Measurements from ENCODE around the gene VAX1. TPM values are rescaled to one million over a fixed set of nuclear protein-coding genes. Genes with fewer than 3 reads are reported as not detected.
A peak's percentile ranks its signal among the peaks of the same experiment; 100 is the strongest.

VAX1 gene
- total and polyA plus RNA-seq, 2 of the 4 experiments (the other 2 are of a cell fraction) = not detected

- no peak overlapping the region for H3K4me3 ChIP-seq (ENCODE audit: insufficient read depth, low read depth, low read length)
- H3K79me1 ChIP-seq (ENCODE audit: low read depth in 1 of 2, low read length in 2 of 2) = no peaks in the 10 kb centered on the region
- no peaks in the 10 kb centered on the region for H3K36me3 ChIP-seq (ENCODE audit: control insufficient read depth, insufficient read depth, low read length)
- H3K27ac ChIP-seq (ENCODE audit: insufficient read depth, low read length) = no peak overlapping the region
- H3K23ac ChIP-seq (ENCODE audit: low read depth, low read length) = no peak overlapping the region
- peak overlapping the region; percentile 77 for H2AFZ ChIP-seq (replicated peaks; ENCODE audit: low read length, poor library complexity)
- H2BK15ac ChIP-seq (ENCODE audit: low read depth, low read length) = no peak overlapping the region
- dilution Hi-C loops (cut with HindIII; ENCODE audit: low sequenced_read_pairs, unreplicated experiment) = no loop called here
- peaks cover 88% of the 10 kb centered on the region for H3K27me3 ChIP-seq (ENCODE audit: control insufficient read depth, insufficient read depth, low read length)
- ChIA-PET POLR2A (ENCODE audit: unreplicated experiment) (interaction anchor here (0.7 kb wide), 1 partner anchor 9 kb away, joined by 4 read pairs; no protein-coding TSS in a partner anchor), CTCF (interaction anchor here (0.6 to 3.0 kb wide), 6 partner anchors 8 to 1725 kb away, joined by 3 to 12 read pairs (median 6); no protein-coding TSS in a partner anchor)
- TF ChIP-seq POLR2A (IDR thresholded peaks at IDR 0.05; ENCODE audit: low read depth, low read length) = no peak
- no peak for TF ChIP-seq SMC3 (IDR thresholded peaks at IDR 0.05; ENCODE audit: low read depth, low read length)
- TF ChIP-seq NFE2L2 (IDR thresholded peaks at IDR 0.05; ENCODE audit: low read depth, low read length) = no peak
- TF ChIP-seq RAD21 (IDR thresholded peaks at IDR 0.05; ENCODE audit: low read length) = no peak
- TF ChIP-seq MXI1 (IDR thresholded peaks at IDR 0.05; ENCODE audit: borderline replicate concordance, low read depth, low read length) = no peak
- TF ChIP-seq, protein P1, sequence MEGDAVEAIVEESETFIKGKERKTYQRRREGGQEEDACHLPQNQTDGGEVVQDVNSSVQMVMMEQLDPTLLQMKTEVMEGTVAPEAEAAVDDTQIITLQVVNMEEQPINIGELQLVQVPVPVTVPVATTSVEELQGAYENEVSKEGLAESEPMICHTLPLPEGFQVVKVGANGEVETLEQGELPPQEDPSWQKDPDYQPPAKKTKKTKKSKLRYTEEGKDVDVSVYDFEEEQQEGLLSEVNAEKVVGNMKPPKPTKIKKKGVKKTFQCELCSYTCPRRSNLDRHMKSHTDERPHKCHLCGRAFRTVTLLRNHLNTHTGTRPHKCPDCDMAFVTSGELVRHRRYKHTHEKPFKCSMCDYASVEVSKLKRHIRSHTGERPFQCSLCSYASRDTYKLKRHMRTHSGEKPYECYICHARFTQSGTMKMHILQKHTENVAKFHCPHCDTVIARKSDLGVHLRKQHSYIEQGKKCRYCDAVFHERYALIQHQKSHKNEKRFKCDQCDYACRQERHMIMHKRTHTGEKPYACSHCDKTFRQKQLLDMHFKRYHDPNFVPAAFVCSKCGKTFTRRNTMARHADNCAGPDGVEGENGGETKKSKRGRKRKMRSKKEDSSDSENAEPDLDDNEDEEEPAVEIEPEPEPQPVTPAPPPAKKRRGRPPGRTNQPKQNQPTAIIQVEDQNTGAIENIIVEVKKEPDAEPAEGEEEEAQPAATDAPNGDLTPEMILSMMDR (conservative IDR thresholded peaks at IDR 0.05; ENCODE audit: low read depth, low read length) = no peak
- no peak for TF ChIP-seq RCOR1 (IDR thresholded peaks at IDR 0.05; ENCODE audit: insufficient replicate concordance, low read length)
- TF ChIP-seq, protein P2, sequence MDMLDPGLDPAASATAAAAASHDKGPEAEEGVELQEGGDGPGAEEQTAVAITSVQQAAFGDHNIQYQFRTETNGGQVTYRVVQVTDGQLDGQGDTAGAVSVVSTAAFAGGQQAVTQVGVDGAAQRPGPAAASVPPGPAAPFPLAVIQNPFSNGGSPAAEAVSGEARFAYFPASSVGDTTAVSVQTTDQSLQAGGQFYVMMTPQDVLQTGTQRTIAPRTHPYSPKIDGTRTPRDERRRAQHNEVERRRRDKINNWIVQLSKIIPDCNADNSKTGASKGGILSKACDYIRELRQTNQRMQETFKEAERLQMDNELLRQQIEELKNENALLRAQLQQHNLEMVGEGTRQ (IDR thresholded peaks at IDR 0.05; ENCODE audit: low read depth, low read length) = no peak
- TF ChIP-seq ELK1 (IDR thresholded peaks at IDR 0.05; ENCODE audit: borderline replicate concordance, low read depth, low read length) = no peak
- no peak for TF ChIP-seq RFX5 (IDR thresholded peaks at IDR 0.05; ENCODE audit: low read depth, low read length)
- no peak for TF ChIP-seq FOS (IDR thresholded peaks at IDR 0.05; ENCODE audit: low read depth, low read length)
- no peak for TF ChIP-seq CEBPB (IDR thresholded peaks at IDR 0.05; ENCODE audit: low read depth, low read length)
- no peak for TF ChIP-seq MAZ (IDR thresholded peaks at IDR 0.05; ENCODE audit: borderline replicate concordance, low read depth, low read length)
- 19% methylated on average over 13 of the region's 41 CpGs; no CpG with 5 or more reads in 1 of the 2 experiments for WGBS, 2 experiments (ENCODE audit: extremely low coverage in 2 of 2, insufficient read length in 1 of 2)
- H4K8ac ChIP-seq (ENCODE audit: low read depth in 2 of 2, low read length in 2 of 2) = no peak overlapping the region
- H3K4me2 ChIP-seq (ENCODE audit: low read depth, low read length) = no peak overlapping the region
- H3K14ac ChIP-seq (replicated peaks; ENCODE audit: low read depth, low read length) = no peak overlapping the region
- DNase-seq (no peak), ATAC-seq (ENCODE audit: low read depth) (no peak)
- intact Hi-C loops (cut with micrococcal nuclease) = loop anchor here (5.0 to 10.0 kb wide), 2 partner anchors 162 to 279 kb away; partner anchors contain the start of gene SHTN1
- H2AK9ac ChIP-seq (replicated peaks; ENCODE audit: low read depth, low read length, poor library complexity) = peak overlapping the region; percentile 48
- no peak overlapping the region for H2BK20ac ChIP-seq (ENCODE audit: low read depth, low read length)
- in situ Hi-C loops (cut with MboI; ENCODE audit: low sequenced_read_pairs) = no loop called here
- H2BK120ac ChIP-seq (ENCODE audit: low read depth, low read length) = no peak overlapping the region
- H3K56ac ChIP-seq (ENCODE audit: extremely low read depth, insufficient read depth, low read length) = no peak overlapping the region
- no peak overlapping the region for H2AK5ac ChIP-seq (ENCODE audit: low read depth, low read length)
- no peak overlapping the region for H4K91ac ChIP-seq (ENCODE audit: insufficient read depth, low read depth, low read length)
- no peak overlapping the region for H3K9ac ChIP-seq (ENCODE audit: low read depth, low read length)
- H3K4me1 ChIP-seq (ENCODE audit: control insufficient read depth, insufficient read depth, low read length) = no peaks in the 10 kb centered on the region; the same call in 1 of the 2 replicates
- no peak overlapping the region for H3K18ac ChIP-seq (ENCODE audit: low read depth, low read length)
- H4K5ac ChIP-seq (ENCODE audit: low read depth, low read length) = no peak overlapping the region
- no peaks in the 10 kb centered on the region for H3K9me1 ChIP-seq (ENCODE audit: insufficient read depth, low read length)
- H4K20me1 ChIP-seq (ENCODE audit: insufficient read depth, low read length) = no peaks in the 10 kb centered on the region
- H2BK5ac ChIP-seq (ENCODE audit: low read depth, low read length, poor library complexity, severe bottlenecking) = no peak overlapping the region
- no peak overlapping the region for H3K4ac ChIP-seq (ENCODE audit: low read depth, low read length)
- H3K9me3 ChIP-seq (ENCODE audit: control insufficient read depth, insufficient read depth, low read length) = peaks cover 4% of the 10 kb centered on the region; the same call in 1 of the 2 replicates
- no TSS peak for BruUV-seq (replicated peaks)
Observed at GRCh38 chr10:117166418-117167345, 28.6 kb upstream of the VAX1 start.
